ENCODE measurements around the gene OR13F1.

The OR13F1 gene, protein sequence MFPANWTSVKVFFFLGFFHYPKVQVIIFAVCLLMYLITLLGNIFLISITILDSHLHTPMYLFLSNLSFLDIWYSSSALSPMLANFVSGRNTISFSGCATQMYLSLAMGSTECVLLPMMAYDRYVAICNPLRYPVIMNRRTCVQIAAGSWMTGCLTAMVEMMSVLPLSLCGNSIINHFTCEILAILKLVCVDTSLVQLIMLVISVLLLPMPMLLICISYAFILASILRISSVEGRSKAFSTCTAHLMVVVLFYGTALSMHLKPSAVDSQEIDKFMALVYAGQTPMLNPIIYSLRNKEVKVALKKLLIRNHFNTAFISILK

DNA sequence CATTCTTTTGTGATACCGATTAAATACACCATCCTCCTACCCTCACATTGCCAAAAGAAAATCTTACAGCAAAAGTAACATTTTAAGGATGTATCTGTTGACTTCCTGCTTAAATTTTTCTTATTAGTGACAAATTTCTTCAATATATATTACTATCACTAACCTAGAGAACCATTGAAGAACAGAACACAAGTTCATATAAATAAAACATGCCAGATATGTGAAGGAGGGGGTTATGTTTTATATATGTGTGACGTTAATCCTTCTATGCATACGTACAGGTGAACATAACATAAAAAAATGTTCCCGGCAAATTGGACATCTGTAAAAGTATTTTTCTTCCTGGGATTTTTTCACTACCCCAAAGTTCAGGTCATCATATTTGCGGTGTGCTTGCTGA, at the start of gene OR13F1:
TSS of gene OR13F1 (plus strand) at position 301 of the 400 bp plus-strand sequence. CDS start at position 301, 0 bp downstream.
- no peaks in the 10 kb centered on the region for H3K36me3 ChIP-seq (ENCODE audit: control insufficient read depth, insufficient read depth, low read length)
- DNase-seq (ENCODE audit: extremely low read depth, insufficient read length), result no peak
- no peak within 1 kb of the TSS for H3K4me3 ChIP-seq (replicated peaks; ENCODE audit: low read depth, low read length)
- H3K27me3 ChIP-seq (replicated peaks; ENCODE audit: control insufficient read depth, insufficient read depth, low read length), result no peaks in the 10 kb centered on the region
- TF ChIP-seq, protein P1, sequence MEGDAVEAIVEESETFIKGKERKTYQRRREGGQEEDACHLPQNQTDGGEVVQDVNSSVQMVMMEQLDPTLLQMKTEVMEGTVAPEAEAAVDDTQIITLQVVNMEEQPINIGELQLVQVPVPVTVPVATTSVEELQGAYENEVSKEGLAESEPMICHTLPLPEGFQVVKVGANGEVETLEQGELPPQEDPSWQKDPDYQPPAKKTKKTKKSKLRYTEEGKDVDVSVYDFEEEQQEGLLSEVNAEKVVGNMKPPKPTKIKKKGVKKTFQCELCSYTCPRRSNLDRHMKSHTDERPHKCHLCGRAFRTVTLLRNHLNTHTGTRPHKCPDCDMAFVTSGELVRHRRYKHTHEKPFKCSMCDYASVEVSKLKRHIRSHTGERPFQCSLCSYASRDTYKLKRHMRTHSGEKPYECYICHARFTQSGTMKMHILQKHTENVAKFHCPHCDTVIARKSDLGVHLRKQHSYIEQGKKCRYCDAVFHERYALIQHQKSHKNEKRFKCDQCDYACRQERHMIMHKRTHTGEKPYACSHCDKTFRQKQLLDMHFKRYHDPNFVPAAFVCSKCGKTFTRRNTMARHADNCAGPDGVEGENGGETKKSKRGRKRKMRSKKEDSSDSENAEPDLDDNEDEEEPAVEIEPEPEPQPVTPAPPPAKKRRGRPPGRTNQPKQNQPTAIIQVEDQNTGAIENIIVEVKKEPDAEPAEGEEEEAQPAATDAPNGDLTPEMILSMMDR (IDR thresholded peaks at IDR 0.05; ENCODE audit: insufficient read depth, low read length, poor library complexity, severe bottlenecking), result no peak

DNA sequence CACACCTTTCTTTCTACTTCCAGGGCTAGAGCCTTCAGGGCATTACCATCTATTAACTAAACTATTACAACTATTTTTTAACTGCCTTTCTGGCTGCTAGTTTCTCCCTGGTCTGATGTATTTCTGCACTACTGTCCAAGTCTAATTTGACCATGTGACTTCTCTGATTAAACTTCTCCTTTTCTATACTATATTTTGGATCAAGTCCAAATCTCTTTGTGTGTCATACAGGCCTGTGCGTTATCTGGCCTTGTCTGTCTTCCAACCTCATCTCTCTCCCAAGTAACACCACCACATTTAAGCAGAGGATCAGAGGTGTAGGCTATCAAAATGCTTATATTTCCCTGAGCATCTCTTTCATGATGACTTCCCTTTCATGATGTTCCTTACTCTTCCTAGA, 47.2 kb upstream of the OR13F1 start:
- no peaks in the 10 kb centered on the region for H3K27me3 ChIP-seq (replicated peaks; ENCODE audit: control insufficient read depth, insufficient read depth, low read length)
- no peaks in the 10 kb centered on the region for H3K36me3 ChIP-seq (ENCODE audit: control insufficient read depth, insufficient read depth, low read length)
- no peak overlapping the region for H3K4me3 ChIP-seq (replicated peaks; ENCODE audit: low read depth, low read length)
- TF ChIP-seq, protein P1 (IDR thresholded peaks at IDR 0.05; ENCODE audit: insufficient read depth, low read length, poor library complexity, severe bottlenecking), result no peak
- DNase-seq (ENCODE audit: extremely low read depth, insufficient read length), result no peak

DNA sequence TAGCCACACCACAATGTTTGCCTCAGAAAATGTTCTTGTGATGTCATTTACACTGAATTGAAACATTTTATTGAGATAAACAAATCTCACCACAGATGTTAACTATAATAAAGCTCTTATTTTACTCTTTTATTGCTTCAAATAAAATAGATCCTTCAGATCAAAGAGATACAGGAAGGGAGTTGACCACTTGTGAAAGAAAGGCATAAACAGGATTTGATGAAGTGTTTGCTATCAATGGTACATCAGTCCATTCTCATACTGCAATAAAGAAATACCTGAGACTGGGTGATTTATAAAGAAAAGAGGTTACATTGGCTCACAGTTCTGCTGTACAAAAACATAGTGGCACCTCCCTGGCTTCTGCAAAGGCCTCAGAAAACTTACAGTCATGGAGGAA, 40.2 kb upstream of the OR13F1 start:
- H3K36me3 ChIP-seq (ENCODE audit: control insufficient read depth, insufficient read depth, low read length), result no peaks in the 10 kb centered on the region
- no peak for DNase-seq (ENCODE audit: extremely low read depth, insufficient read length)
- TF ChIP-seq, protein P1 (IDR thresholded peaks at IDR 0.05; ENCODE audit: insufficient read depth, low read length, poor library complexity, severe bottlenecking), result no peak
- no peak overlapping the region for H3K4me3 ChIP-seq (replicated peaks; ENCODE audit: low read depth, low read length)
- no peaks in the 10 kb centered on the region for H3K27me3 ChIP-seq (replicated peaks; ENCODE audit: control insufficient read depth, insufficient read depth, low read length)

DNA sequence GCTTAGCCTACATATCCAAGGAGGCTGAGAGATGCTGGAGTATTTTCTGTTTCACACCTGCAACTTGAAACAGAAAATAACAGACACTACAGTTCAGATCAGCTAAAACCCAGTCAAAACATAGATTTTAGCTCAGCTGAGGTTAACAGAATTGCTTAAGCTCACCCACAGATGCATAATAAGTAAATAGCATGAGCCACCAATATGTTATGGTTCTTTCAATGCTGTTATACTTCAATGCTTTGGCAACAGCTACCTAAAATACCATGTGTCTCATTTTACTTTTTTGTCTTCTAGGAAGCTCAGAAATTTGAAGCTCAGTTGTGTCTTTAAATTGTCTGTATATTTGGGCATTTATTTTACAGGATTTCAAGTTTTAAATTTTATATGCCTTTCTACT, 35.8 kb upstream of the OR13F1 start:
- no peak for DNase-seq (ENCODE audit: extremely low read depth, insufficient read length)
- H3K4me3 ChIP-seq (replicated peaks; ENCODE audit: low read depth, low read length), result no peak overlapping the region
- no peaks in the 10 kb centered on the region for H3K36me3 ChIP-seq (ENCODE audit: control insufficient read depth, insufficient read depth, low read length)
- TF ChIP-seq, protein P1 (IDR thresholded peaks at IDR 0.05; ENCODE audit: insufficient read depth, low read length, poor library complexity, severe bottlenecking), result no peak
- H3K27me3 ChIP-seq (replicated peaks; ENCODE audit: control insufficient read depth, insufficient read depth, low read length), result no peaks in the 10 kb centered on the region

DNA sequence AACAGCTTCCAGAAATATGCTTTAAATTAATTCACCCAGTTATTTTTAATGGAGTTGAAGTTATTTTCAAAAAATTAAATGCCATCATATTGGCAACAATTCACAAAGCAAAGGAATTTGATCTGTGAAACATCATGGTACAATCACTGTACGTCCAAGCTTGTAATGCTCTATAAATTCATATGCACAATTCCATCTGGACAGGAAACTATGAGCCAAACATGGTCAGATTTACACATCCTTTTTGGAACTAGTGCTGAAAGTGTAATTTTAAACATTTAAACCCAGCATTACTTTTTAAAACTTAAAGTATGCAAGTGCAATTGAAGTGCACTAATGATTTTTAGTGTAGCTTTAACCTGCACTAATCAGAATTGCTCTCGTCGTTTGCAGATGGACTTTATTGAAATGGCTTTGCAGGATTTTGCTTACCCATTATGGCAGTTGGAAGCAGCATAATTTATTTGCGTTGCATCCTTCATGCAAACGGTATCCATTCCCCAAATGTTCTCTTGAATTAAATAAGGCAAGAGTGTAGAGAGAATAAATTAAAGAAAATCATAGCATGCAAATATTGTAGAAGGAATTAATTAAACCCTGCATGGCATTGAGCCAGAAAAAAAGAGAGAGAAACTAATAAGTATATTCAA, 21.0 kb upstream of the OR13F1 start:
- TF ChIP-seq, protein P1 (IDR thresholded peaks at IDR 0.05; ENCODE audit: insufficient read depth, low read length, poor library complexity, severe bottlenecking), result no peak
- no peak for DNase-seq (ENCODE audit: extremely low read depth, insufficient read length)

More for the DNA sequence above, 21.0 kb upstream of the OR13F1 start:
- Histone ChIP-seq H3K4me3 (replicated peaks; ENCODE audit: low read depth, low read length) (no peak overlapping the region), H3K36me3 (ENCODE audit: control insufficient read depth, insufficient read depth, low read length) (no peaks in the 10 kb centered on the region), H3K27me3 (replicated peaks; ENCODE audit: control insufficient read depth, insufficient read depth, low read length) (no peaks in the 10 kb centered on the region)
